Osteocyte (in vitro differentiated cells): ENCODE measurements around the gene PRKACG. TPM values are rescaled to one million over a fixed set of nuclear protein-coding genes. Genes with fewer than 3 reads are reported as not detected.

ENCODE experiments used
- DNase-seq: peaks from one replicate; pipeline ENCODE4 v3.0.0; 2021; ENCODE audit warnings: mixed read lengths; ENCODE audit not compliant: unreplicated experiment; ENCODE audit errors: extremely low spot score
- H3K27ac Mint-ChIP-seq: one replicate; pipeline ENCODE4 v1.8.0; 2021; ENCODE audit warnings: mild to moderate bottlenecking, mixed read lengths; ENCODE audit not compliant: unreplicated experiment
- H3K27me3 Mint-ChIP-seq: one replicate; pipeline ENCODE4 v1.8.0; 2021; ENCODE audit warnings: mixed read lengths; ENCODE audit not compliant: unreplicated experiment
- H3K36me3 Mint-ChIP-seq: one replicate; pipeline ENCODE4 v1.8.0; 2021; ENCODE audit warnings: mixed read lengths; ENCODE audit not compliant: unreplicated experiment
- H3K4me1 Mint-ChIP-seq: one replicate; pipeline ENCODE4 v1.8.0; 2021; ENCODE audit warnings: mixed read lengths; ENCODE audit not compliant: unreplicated experiment
- H3K4me3 Mint-ChIP-seq: one replicate; pipeline ENCODE4 v1.8.0; 2021; ENCODE audit warnings: mild to moderate bottlenecking, moderate library complexity, mixed read lengths; ENCODE audit not compliant: unreplicated experiment
- H3K9me3 Mint-ChIP-seq: one replicate; pipeline ENCODE4 v1.8.0; 2021; ENCODE audit warnings: mixed read lengths; ENCODE audit not compliant: unreplicated experiment
- CTCF ChIP-seq: fragments of 200-600 bp; sonication (generic); IDR thresholded peaks from 2 replicates; pipeline ENCODE4 v1.5.0; 2021; ENCODE audit warnings: antibody characterized with exemption, mild to moderate bottlenecking, moderate library complexity
- total RNA-seq: library from RNA; stranded (reverse); gene quantifications from 2 replicates; pipeline ENCODE4 v1.2.1, GENCODE V29; 2021

Gene PRKACG
- total RNA-seq, 1 donor from 2014 or later = not detected

DNA sequence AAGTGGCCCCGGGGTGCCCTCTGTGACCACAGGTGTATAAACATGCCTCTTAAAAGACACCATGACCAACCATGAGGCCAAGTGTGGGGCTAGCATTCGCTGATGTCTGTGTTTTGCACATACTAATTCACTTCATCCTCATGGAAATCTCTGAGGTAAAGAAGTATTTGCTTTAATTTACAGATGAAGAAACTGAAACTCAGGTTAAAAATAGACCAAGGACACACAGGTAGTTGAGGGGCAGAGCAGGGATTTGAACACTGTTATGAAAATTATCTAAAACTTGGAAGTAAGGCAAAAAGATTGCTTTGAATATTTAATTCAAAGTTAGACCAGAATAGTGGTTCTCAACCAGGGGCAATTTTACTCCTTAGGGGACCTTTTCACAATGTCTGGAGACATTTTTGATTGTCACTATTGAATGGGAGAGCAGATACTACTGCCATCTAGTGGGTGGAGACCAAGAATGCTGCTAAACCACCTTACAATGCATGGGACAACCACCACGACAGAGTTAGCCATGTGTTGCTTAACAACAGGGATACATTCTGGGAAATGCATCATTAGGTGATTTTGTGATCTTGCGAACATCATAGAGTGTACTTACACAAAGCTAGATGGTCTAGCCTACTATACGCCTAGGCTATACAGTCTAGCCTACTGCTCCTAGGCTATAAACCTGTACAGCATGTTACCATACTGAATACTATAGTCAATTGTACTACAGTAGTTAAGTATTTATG, 13.6 kb upstream of the PRKACG start:
- Mint-ChIP-seq H3K27ac (no peak overlapping the region), H3K9me3 (peaks cover 7% of the 10 kb centered on the region), H3K4me3 (no peak overlapping the region), H3K4me1 (no peaks in the 10 kb centered on the region), H3K27me3 (peaks cover 26% of the 10 kb centered on the region), H3K36me3 (no peaks in the 10 kb centered on the region)
- TF ChIP-seq CTCF = peak; percentile 88
- no peak for DNase-seq

DNA sequence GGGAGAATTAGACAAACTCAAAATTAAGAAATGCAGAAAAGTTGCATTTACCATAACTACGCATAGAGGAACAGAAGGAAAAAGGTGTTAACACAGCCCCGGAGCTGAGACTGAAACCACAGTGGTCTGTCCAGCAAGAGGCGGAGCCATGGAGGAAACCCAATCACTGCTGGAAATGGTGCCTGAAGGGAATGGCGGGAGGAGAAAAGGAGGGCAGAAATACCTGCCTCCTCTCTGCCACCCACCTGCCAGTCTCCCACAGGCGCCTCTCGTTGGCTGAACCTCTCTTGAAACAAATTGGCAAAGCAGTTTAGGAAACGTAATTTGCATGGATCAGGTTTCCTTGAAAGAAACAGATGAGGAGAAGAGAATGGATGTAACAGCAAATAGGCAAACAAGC, 9.7 kb upstream of the PRKACG start:
- peaks cover 37% of the 10 kb centered on the region for H3K27me3 Mint-ChIP-seq
- no peak for TF ChIP-seq CTCF
- DNase-seq = no peak
- H3K9me3 Mint-ChIP-seq = no peaks in the 10 kb centered on the region
- H3K4me1 Mint-ChIP-seq = no peaks in the 10 kb centered on the region
- H3K27ac Mint-ChIP-seq = no peak overlapping the region
- no peak overlapping the region for H3K4me3 Mint-ChIP-seq
- no peaks in the 10 kb centered on the region for H3K36me3 Mint-ChIP-seq

- H3K27me3 Mint-ChIP-seq = peaks cover 50% of the 10 kb centered on the region
- H3K27ac Mint-ChIP-seq = no peak overlapping the region
- no peaks in the 10 kb centered on the region for H3K4me1 Mint-ChIP-seq
- TF ChIP-seq CTCF = no peak
- DNase-seq = no peak
- H3K4me3 Mint-ChIP-seq = no peak overlapping the region
- H3K36me3 Mint-ChIP-seq = no peaks in the 10 kb centered on the region
- no peaks in the 10 kb centered on the region for H3K9me3 Mint-ChIP-seq
These were observed 6.6 kb upstream of the PRKACG start for GRCh38 chr9:69020301-69021145.

DNA sequence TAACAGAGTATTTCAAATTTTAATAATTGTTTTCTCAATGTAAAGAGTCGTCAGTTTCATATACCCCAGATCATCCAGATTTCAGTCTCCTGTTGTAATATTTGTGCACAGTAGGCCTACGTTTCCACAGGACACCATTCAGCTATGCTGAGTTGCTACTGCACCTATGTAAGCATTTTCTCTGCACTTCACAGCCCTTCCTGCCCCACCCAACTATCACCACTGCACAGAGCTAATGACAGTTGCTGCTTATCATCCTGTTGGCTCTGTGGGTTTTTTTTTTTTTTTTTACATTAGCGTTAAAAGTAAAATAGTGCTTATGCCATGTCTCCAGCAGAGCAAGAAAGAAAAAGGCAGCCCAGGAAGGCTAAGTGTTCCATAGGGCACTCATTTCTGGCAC, 5.9 kb upstream of the PRKACG start:
- H3K27me3 Mint-ChIP-seq = peaks cover 57% of the 10 kb centered on the region
- H3K9me3 Mint-ChIP-seq = no peaks in the 10 kb centered on the region
- no peak for DNase-seq
- no peaks in the 10 kb centered on the region for H3K36me3 Mint-ChIP-seq
- no peak overlapping the region for H3K27ac Mint-ChIP-seq
- TF ChIP-seq CTCF = no peak
- H3K4me3 Mint-ChIP-seq = no peak overlapping the region
- no peaks in the 10 kb centered on the region for H3K4me1 Mint-ChIP-seq

GRCh38 chr9:69018737-69019136, 4.8 kb upstream of the PRKACG start:
- Mint-ChIP-seq H3K36me3 (no peaks in the 10 kb centered on the region), H3K4me1 (no peaks in the 10 kb centered on the region), H3K27me3 (peaks cover 49% of the 10 kb centered on the region), H3K27ac (no peak overlapping the region), H3K4me3 (no peak overlapping the region), H3K9me3 (no peaks in the 10 kb centered on the region)
- TF ChIP-seq CTCF = no peak
- no peak for DNase-seq
